Natural killer cell (primary cell): Measurements from ENCODE around the gene P2RX2. TPM values are rescaled to one million over a fixed set of nuclear protein-coding genes. Genes with fewer than 3 reads are reported as not detected.

Experiments
- ATAC-seq, 3 donors: fragments of 150-1000 bp in 2 of 3; fragments of 200-7000 bp in 1 of 3; cut with Tn5 transposase; 1 replicate in 1 of 3; 2 replicates in 2 of 3; pipeline ENCODE4 v1.10.0; 2021; ENCODE audit warnings: mild to moderate bottlenecking in 2 of 3, moderate library complexity in 2 of 3
- DNase-seq, 2 donors: peaks; one replicate each; pipeline versions ENCODE4 v3.0.0 to v3.0.0-alpha.2; 2013 to 2021; ENCODE audit warnings: mixed read lengths in 1 of 2
- H3K27ac ChIP-seq: one replicate; pipeline ENCODE4 v1.5.1; 2013; ENCODE audit warnings: mild to moderate bottlenecking, low read length
- H3K27me3 ChIP-seq: one replicate; pipeline ENCODE4 v1.6.1; 2013; ENCODE audit warnings: low read length; ENCODE audit not compliant: control insufficient read depth, insufficient read depth
- H3K36me3 ChIP-seq: one replicate; pipeline ENCODE4 v1.6.1; 2013; ENCODE audit warnings: low read length; ENCODE audit not compliant: control insufficient read depth, insufficient read depth
- H3K4me1 ChIP-seq: one replicate; pipeline ENCODE4 v1.6.1; 2013; ENCODE audit warnings: low read length; ENCODE audit not compliant: control insufficient read depth, insufficient read depth
- H3K4me3 ChIP-seq: one replicate; pipeline ENCODE4 v1.5.1; 2013; ENCODE audit warnings: low read length
- H3K9me3 ChIP-seq: one replicate; pipeline ENCODE4 v1.6.1; 2013; ENCODE audit warnings: low read length; ENCODE audit not compliant: control insufficient read depth, insufficient read depth
- H3K27ac Mint-ChIP-seq, 2 donors: one replicate each; pipeline ENCODE4 v1.8.0; 2022; ENCODE audit warnings: mild to moderate bottlenecking in 2 of 2, mixed read lengths in 2 of 2, moderate library complexity in 1 of 2
- H3K27me3 Mint-ChIP-seq, 2 donors: one replicate each; pipeline ENCODE4 v1.8.0; 2022; ENCODE audit warnings: low read depth in 2 of 2, mixed read lengths in 2 of 2
- H3K36me3 Mint-ChIP-seq: one replicate; pipeline ENCODE4 v1.8.0; 2022; ENCODE audit warnings: mixed read lengths
- H3K4me1 Mint-ChIP-seq, 2 donors: one replicate each; pipeline ENCODE4 v1.8.0; 2022; ENCODE audit warnings: mixed read lengths in 2 of 2
- H3K4me3 Mint-ChIP-seq: one replicate; pipeline ENCODE4 v1.8.0; 2022; ENCODE audit warnings: mild to moderate bottlenecking, moderate library complexity, mixed read lengths
- H3K9me3 Mint-ChIP-seq, 2 donors: one replicate each; pipeline ENCODE4 v1.8.0; 2022; ENCODE audit warnings: mixed read lengths in 2 of 2
- CTCF ChIP-seq: fragments of 200-600 bp; IDR thresholded peaks from one replicate; pipeline ENCODE4 v1.8.0; 2022; ENCODE audit warnings: antibody characterized with exemption
- WGBS: methylation state at CpG from one replicate; pipeline ENCODE4 v1.1.7; 2013; ENCODE audit warnings: missing lambda C conversion rate; ENCODE audit not compliant: insufficient coverage; 5-methylcytosine and 5-hydroxymethylcytosine counted together
- intact Hi-C: fragments of 100-400 bp; cut with micrococcal nuclease; formaldehyde crosslinking; loops from one replicate; pipeline ENCODE4 v1.14.2; 2022
- total RNA-seq, 4 donors: library from RNA; stranded (reverse); fragments of 120-200 nt in 1 of 4; gene quantifications; one replicate each; pipeline versions ENCODE4 v1.2.3 to v1.2.4, GENCODE V29; 2013 to 2022

Gene P2RX2
- total RNA-seq, 3 donors from 2014 or later (not counting 1 experiment from before 2014, with no cell fraction given), result not detected

GRCh38 chr12:132570635-132571034 lies 47.9 kb upstream of the P2RX2 start:
- H3K9me3 ChIP-seq, result no peaks in the 10 kb centered on the region
- 99% methylated on average over 26 of the region's 26 CpGs for WGBS
- H3K4me3 Mint-ChIP-seq, result no peak overlapping the region
- DNase-seq (no peak), ATAC-seq (no peak)
- H3K27me3 Mint-ChIP-seq, result no peaks in the 10 kb centered on the region
- H3K4me1 Mint-ChIP-seq, result peaks cover 6 to 13% of the 10 kb centered on the region in 2 donors
- H3K27me3 ChIP-seq, result no peaks in the 10 kb centered on the region
- intact Hi-C loops, result no loop called here
- H3K36me3 Mint-ChIP-seq, result no peaks in the 10 kb centered on the region
- H3K9me3 Mint-ChIP-seq, result no peaks in the 10 kb centered on the region
- H3K27ac ChIP-seq, result no peak overlapping the region
- no peak overlapping the region for H3K4me3 ChIP-seq
- peaks cover 5% of the 10 kb centered on the region for H3K36me3 ChIP-seq
- peaks cover 13% of the 10 kb centered on the region for H3K4me1 ChIP-seq
- no peak overlapping the region for H3K27ac Mint-ChIP-seq
- TF ChIP-seq CTCF, result no peak

- Histone ChIP-seq H3K36me3 (peaks cover 5% of the 10 kb centered on the region), H3K4me1 (peaks cover 13% of the 10 kb centered on the region), H3K27me3 (no peaks in the 10 kb centered on the region), H3K4me3 (no peak overlapping the region), H3K27ac (no peak overlapping the region), H3K9me3 (no peaks in the 10 kb centered on the region)
- Mint-ChIP-seq H3K4me1 (peaks cover 1 to 12% of the 10 kb centered on the region in 2 donors), H3K36me3 (no peaks in the 10 kb centered on the region), H3K27me3 (no peaks in the 10 kb centered on the region), H3K9me3 (no peaks in the 10 kb centered on the region), H3K4me3 (no peak overlapping the region), H3K27ac (no peak overlapping the region)
- intact Hi-C loops, result no loop called here
- 97% methylated on average over 27 of the region's 27 CpGs for WGBS
- no peak for ATAC-seq
- TF ChIP-seq CTCF, result no peak
- no peak for DNase-seq
Observed at GRCh38 chr12:132571051-132571450, 47.5 kb upstream of the P2RX2 start.

- Histone ChIP-seq H3K27ac (no peak overlapping the region), H3K27me3 (no peaks in the 10 kb centered on the region), H3K4me1 (peaks cover 13% of the 10 kb centered on the region), H3K9me3 (no peaks in the 10 kb centered on the region), H3K36me3 (peaks cover 6% of the 10 kb centered on the region), H3K4me3 (no peak overlapping the region)
- no peak for ATAC-seq
- no peak for TF ChIP-seq CTCF
- Mint-ChIP-seq H3K27me3 (no peaks in the 10 kb centered on the region), H3K4me1 (peaks cover 0 to 12% of the 10 kb centered on the region in 2 donors), H3K4me3 (no peak overlapping the region), H3K9me3 (no peaks in the 10 kb centered on the region), H3K27ac (no peak overlapping the region), H3K36me3 (no peaks in the 10 kb centered on the region)
- intact Hi-C loops, result no loop called here
- WGBS, result 96% methylated on average over 20 of the region's 20 CpGs
- no peak for DNase-seq
Observed at GRCh38 chr12:132571598-132571997, 47.0 kb upstream of the P2RX2 start.

GRCh38 chr12:132572106-132572505 lies 46.5 kb upstream of the P2RX2 start:
- WGBS, result 98% methylated on average over 26 of the region's 26 CpGs
- H3K9me3 ChIP-seq, result no peaks in the 10 kb centered on the region
- no peak overlapping the region for H3K4me3 ChIP-seq
- H3K36me3 ChIP-seq, result peaks cover 9% of the 10 kb centered on the region
- Mint-ChIP-seq H3K4me3 (no peak overlapping the region), H3K27ac (no peak overlapping the region), H3K9me3 (no peaks in the 10 kb centered on the region), H3K27me3 (no peaks in the 10 kb centered on the region), H3K4me1 (peaks cover 0 to 12% of the 10 kb centered on the region in 2 donors), H3K36me3 (no peaks in the 10 kb centered on the region)
- DNase-seq, result no peak
- H3K4me1 ChIP-seq, result peaks cover 13% of the 10 kb centered on the region
- no peak overlapping the region for H3K27ac ChIP-seq
- intact Hi-C loops, result no loop called here
- TF ChIP-seq CTCF, result no peak
- no peak for ATAC-seq
- H3K27me3 ChIP-seq, result no peaks in the 10 kb centered on the region
